Subcutaneous abdominal adipose tissue (tissue), 5 donors: ENCODE data around the gene HES2.

Source experiments
- H3K27ac ChIP-seq: one replicate; pipeline ENCODE4 v1.7.0; 2013; ENCODE audit warnings: low read depth, mild to moderate bottlenecking, inconsistent platforms, low read length, moderate library complexity
- H3K27me3 ChIP-seq, 5 donors: one replicate each; pipeline ENCODE4 v1.7.0; 2013; ENCODE audit warnings: low read length in 5 of 5, inconsistent platforms in 1 of 5; ENCODE audit not compliant: control insufficient read depth in 5 of 5, insufficient read depth in 4 of 5
- H3K36me3 ChIP-seq, 5 donors: one replicate each; pipeline ENCODE4 v1.7.0; 2013; ENCODE audit warnings: low read length in 5 of 5; ENCODE audit not compliant: control insufficient read depth in 5 of 5, insufficient read depth in 5 of 5
- H3K4me1 ChIP-seq, 5 donors: one replicate each; pipeline ENCODE4 v1.7.0; 2013; ENCODE audit warnings: low read length in 5 of 5, mild to moderate bottlenecking in 3 of 5, moderate library complexity in 1 of 5; ENCODE audit not compliant: control insufficient read depth in 5 of 5, insufficient read depth in 5 of 5
- H3K4me3 ChIP-seq, 5 donors: one replicate each; pipeline ENCODE4 v1.7.0; 2013; ENCODE audit warnings: low read length in 5 of 5, low read depth in 1 of 5
- H3K9ac ChIP-seq, 5 donors: one replicate each; pipeline ENCODE4 v1.7.0; 2013; ENCODE audit warnings: low read length in 5 of 5, mild to moderate bottlenecking in 4 of 5, moderate library complexity in 3 of 5
- H3K9me3 ChIP-seq, 5 donors: one replicate each; pipeline ENCODE4 v1.7.0; 2013; ENCODE audit warnings: low read length in 5 of 5; ENCODE audit not compliant: control insufficient read depth in 5 of 5
- donor health status: healthy.
- donor health status: healthy.
- donor health status: healthy.
- donor health status: healthy.
- donor health status: healthy.

HES2 gene

DNA sequence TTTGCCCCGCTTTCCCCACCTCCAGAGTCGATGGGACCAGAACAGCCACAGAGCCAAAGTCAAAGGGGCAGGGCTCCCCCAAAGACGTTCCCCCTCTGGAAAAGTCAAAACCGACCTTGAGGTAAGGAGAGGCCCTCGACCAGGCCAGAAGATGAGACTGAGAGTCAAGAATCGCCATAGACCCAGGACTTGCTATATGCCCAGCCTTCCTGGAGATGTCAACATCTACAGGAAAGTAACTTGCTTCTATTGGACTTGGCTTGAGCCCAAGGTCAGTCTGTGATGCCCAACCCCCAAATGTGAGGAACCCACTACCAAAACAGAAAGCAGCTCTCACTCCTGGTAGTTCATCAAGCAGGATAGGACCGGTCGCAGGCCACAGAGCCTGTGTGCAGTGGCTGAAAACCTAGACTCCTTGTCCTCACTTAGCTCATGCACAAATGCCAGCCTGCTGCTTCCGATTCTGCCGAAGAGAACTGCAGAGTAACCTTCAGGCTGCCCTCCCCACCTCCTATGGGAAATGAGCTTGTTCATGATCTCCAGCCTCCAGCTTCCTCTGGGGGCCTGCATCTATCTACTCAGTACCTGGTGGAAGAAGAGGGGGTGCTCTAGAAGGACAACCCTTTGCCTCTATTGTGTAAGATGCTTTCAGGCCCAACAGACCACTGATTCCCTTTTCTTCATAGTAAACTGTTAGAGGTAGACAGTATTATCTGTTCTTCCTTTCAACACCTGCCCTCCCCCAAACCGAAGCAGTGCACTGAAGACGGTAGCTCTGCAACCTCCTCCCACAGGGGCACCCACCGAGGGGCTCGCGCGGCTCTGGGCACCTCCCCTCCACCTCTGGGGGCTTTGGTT is 27.5 kb downstream of the HES2 start:
- Histone ChIP-seq H3K4me1 (peaks cover 2 to 17% (median 15%) of the 10 kb centered on the region in 5 donors), H3K4me3 (peak overlapping the region in 4 of 5 donors; percentile 36 to 76 (median 46)), H3K27ac (no peak overlapping the region), H3K36me3 (no peaks in the 10 kb centered on the region), H3K9ac (peak overlapping the region in 3 of 5 donors; percentile 39 to 62 (median 53)), H3K27me3 (no peaks in the 10 kb centered on the region), H3K9me3 (no peaks in the 10 kb centered on the region)

DNA sequence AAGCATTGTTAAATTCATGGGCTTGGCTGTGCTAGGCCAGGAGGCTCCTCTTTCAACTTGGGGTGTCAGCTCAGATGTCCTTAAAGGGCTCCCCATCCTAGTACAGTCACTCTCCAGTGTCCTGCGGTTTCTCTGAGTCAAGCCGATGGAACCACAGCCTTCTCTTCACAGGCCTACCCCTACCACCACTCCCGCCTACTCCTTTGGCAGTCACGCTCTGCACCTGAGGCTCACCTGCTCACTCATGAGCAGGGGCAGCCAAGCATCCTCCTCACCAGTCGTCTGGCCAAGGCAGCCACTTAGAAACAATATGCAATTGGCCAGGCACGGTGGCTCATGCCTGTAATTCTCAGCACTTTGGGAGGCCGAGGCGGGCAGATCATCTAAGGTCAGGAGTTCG is 29.7 kb downstream of the HES2 start:
- Histone ChIP-seq H3K4me3 (no peak overlapping the region), H3K27ac (no peak overlapping the region), H3K4me1 (peaks cover 2 to 18% (median 16%) of the 10 kb centered on the region in 5 donors), H3K36me3 (no peaks in the 10 kb centered on the region), H3K9ac (no peak overlapping the region), H3K27me3 (no peaks in the 10 kb centered on the region), H3K9me3 (no peaks in the 10 kb centered on the region)

DNA sequence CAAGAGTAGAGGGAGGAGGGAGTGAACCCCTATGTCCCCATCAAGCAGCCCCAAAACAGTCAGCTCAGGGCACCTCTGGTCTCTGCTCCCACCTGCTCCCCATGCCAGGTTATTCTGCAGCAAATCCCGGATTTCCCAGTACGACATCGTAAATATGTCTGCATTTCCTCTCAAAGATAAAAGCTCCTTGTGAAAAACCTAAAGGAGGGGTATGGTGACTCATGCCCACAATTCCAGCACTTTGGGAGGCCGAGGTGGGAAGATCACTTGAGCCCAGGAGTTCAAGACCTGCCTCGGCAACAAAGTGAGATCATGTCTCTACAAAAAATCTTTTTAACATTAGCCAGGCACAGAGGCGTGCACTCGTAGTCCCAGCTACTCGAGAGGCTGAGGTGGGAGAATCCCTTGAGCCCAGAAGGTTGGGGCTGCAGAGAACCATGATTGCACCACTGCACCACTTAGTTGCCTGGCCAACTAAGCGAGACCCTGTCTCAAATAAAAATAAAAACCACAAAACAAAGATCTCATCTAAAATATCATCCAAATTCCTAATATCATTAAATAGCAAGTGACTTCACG is 33.3 kb downstream of the HES2 start:
- H3K36me3 ChIP-seq: no peaks in the 10 kb centered on the region
- H3K9me3 ChIP-seq: no peaks in the 10 kb centered on the region
- H3K4me1 ChIP-seq: peaks cover 0 to 5% (median 4%) of the 10 kb centered on the region in 5 donors
- no peak overlapping the region for H3K4me3 ChIP-seq
- no peak overlapping the region for H3K27ac ChIP-seq
- H3K27me3 ChIP-seq: no peaks in the 10 kb centered on the region
- H3K9ac ChIP-seq: no peak overlapping the region

DNA sequence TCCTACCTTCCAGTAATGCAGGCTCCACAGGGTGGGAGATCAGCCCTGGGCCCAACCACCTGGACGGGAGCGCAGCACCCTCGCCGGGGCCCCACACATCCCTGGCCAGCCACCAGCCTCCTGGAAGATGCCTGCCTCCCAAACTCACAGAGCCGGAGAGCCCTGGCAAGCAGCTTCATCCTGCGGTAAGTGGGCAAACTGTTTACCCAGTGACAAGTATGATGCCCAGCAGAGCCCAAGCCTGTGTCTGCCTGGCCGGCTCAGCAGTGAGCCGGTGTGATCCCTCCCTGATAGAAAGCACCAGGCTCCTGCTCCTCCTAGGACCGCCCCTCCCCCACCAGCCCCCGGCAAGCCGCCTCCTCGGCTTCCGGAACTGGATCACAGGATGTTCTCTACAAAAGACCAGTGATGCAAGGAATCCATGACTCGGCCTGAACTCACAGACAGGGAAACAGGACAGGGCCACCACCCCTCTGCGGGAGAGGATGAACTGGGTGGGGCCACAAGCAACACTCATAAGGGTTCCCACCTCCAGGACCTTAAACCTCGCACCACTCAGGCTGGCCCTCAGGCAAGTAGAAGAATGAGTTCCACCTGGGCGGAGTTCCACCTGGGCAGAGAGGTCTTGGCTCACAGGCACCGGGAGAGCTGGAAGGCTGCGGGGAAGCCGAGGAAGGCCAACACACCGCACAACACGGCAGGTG is 34.1 kb downstream of the HES2 start:
- Histone ChIP-seq H3K4me3 (no peak overlapping the region), H3K27ac (no peak overlapping the region), H3K36me3 (no peaks in the 10 kb centered on the region), H3K27me3 (no peaks in the 10 kb centered on the region), H3K4me1 (peaks cover 0 to 5% (median 4%) of the 10 kb centered on the region in 5 donors), H3K9ac (no peak overlapping the region), H3K9me3 (no peaks in the 10 kb centered on the region)

- no peaks in the 10 kb centered on the region for H3K27me3 ChIP-seq
- peaks cover 0 to 5% (median 4%) of the 10 kb centered on the region in 5 donors for H3K4me1 ChIP-seq
- no peak overlapping the region for H3K27ac ChIP-seq
- no peak overlapping the region for H3K9ac ChIP-seq
- H3K9me3 ChIP-seq: no peaks in the 10 kb centered on the region
- no peak overlapping the region for H3K4me3 ChIP-seq
- H3K36me3 ChIP-seq: no peaks in the 10 kb centered on the region
These were observed 34.8 kb downstream of the HES2 start for GRCh38 chr1:6384962-6385361.

- H3K9me3 ChIP-seq: no peaks in the 10 kb centered on the region
- peaks cover 0 to 5% (median 4%) of the 10 kb centered on the region in 5 donors for H3K4me1 ChIP-seq
- no peak overlapping the region for H3K9ac ChIP-seq
- H3K27ac ChIP-seq: no peak overlapping the region
- H3K4me3 ChIP-seq: no peak overlapping the region
- no peaks in the 10 kb centered on the region for H3K36me3 ChIP-seq
- H3K27me3 ChIP-seq: no peaks in the 10 kb centered on the region
These were observed 35.6 kb downstream of the HES2 start for GRCh38 chr1:6384135-6384534.

GRCh38 chr1:6380037-6380436 is 39.7 kb downstream of the HES2 start:
- Histone ChIP-seq H3K9ac (no peak overlapping the region), H3K4me3 (no peak overlapping the region), H3K27me3 (no peaks in the 10 kb centered on the region), H3K36me3 (no peaks in the 10 kb centered on the region), H3K27ac (no peak overlapping the region), H3K9me3 (no peaks in the 10 kb centered on the region), H3K4me1 (peaks cover 0 to 4% (median 3%) of the 10 kb centered on the region in 5 donors)

- no peak overlapping the region for H3K4me3 ChIP-seq
These were observed 41.5 kb downstream of the HES2 start for GRCh38 chr1:6378096-6378746.

GRCh38 chr1:6373961-6374720 is 45.6 kb downstream of the HES2 start:
- Histone ChIP-seq H3K27ac (no peak overlapping the region), H3K27me3 (no peaks in the 10 kb centered on the region)

More at GRCh38 chr1:6378096-6378746, 41.5 kb downstream of the HES2 start:
- no peaks in the 10 kb centered on the region for H3K36me3 ChIP-seq
- H3K9me3 ChIP-seq: no peaks in the 10 kb centered on the region
- no peaks in the 10 kb centered on the region for H3K27me3 ChIP-seq
- no peaks in the 10 kb centered on the region for H3K4me1 ChIP-seq
- H3K27ac ChIP-seq: no peak overlapping the region
- H3K9ac ChIP-seq: no peak overlapping the region

More at GRCh38 chr1:6373961-6374720, 45.6 kb downstream of the HES2 start:
- Histone ChIP-seq H3K4me3 (no peak overlapping the region), H3K36me3 (no peaks in the 10 kb centered on the region), H3K4me1 (peaks cover 0 to 2% (median 0%) of the 10 kb centered on the region in 5 donors), H3K9ac (no peak overlapping the region), H3K9me3 (no peaks in the 10 kb centered on the region)
